T-helper 9 cell (primary cell): ENCODE measurements around the gene LYZL1.
"Not testable (repeated sequence)": the region's sequence is repeated elsewhere in the genome, so short reads cannot be mapped to it uniquely, and the experiment has no call there.

Source experiments
- DNase-seq: peaks from one replicate; pipeline ENCODE4 v3.0.0-alpha.2; 2020

Gene LYZL1

GRCh38 chr10:29337526-29337925, 48.7 kb downstream of the LYZL1 start:
- not testable (repeated sequence) for DNase-seq

DNA sequence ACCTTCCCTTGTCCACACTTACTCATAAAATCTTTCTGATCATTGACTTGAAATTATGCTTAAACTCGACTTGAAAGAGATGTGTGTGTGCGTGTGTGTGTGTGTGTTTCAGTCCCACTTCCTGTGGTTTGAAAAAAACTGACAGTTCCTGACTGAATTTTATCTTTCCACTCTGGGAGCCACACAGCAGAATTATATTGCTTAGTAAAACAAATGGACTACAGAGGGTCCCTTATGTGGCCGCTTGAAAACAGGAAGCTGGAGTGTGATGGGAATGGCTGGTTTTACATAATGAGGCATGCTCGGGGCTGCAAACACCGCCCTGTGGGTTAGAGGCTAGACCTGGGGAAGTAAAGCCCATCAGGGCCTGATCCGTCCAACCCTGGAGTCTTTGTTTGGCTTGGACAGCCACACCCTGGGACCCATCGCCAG, 54.8 kb downstream of the LYZL1 start:
- no peak for DNase-seq

- no peak for DNase-seq
These were observed 55.4 kb downstream of the LYZL1 start for GRCh38 chr10:29344073-29344820.

DNA sequence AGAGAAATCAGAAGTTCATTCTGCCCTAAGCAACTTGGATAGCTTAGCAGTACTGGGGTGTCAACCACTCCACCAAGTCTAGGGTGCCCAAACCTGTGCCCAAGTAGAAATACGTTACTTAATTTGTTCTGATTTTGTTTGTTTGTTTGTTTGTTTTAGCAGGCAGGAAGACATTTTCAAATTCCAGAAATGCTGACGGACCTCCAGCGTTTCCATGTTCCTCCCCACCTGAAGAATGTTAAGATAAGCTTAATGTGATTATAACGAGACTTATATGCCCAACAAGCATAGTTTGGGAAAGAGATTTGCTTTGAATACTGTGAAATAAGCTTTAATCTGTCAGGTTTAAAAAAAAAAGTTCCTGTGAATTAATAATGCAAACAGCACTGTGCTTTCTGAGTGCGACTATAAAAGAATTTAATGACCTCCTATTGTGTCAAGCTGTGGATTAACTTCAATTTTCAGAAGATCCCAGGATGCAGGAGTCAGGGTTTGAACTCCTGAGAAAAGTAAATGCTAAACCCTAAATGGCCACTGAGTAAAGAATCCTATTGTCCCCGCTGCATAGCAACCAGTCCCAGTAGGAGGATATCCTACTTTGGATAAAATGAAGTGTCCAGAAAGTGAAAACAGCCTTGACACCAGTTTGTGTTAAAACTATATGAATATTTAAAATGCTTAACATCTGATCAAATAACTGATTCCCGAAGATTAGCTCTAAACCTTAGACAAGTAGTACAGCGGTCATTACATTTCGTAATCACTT, 56.5 kb downstream of the LYZL1 start:
- DNase-seq = no peak

- no peak for DNase-seq
These were observed 57.0 kb downstream of the LYZL1 start for GRCh38 chr10:29345910-29346209.

- DNase-seq = no peak
These were observed 57.6 kb downstream of the LYZL1 start for GRCh38 chr10:29346296-29347001.

GRCh38 chr10:29348836-29349235, 60.0 kb downstream of the LYZL1 start:
- DNase-seq = no peak

- DNase-seq = no peak
These were observed 64.4 kb downstream of the LYZL1 start for GRCh38 chr10:29353305-29353704.

DNA sequence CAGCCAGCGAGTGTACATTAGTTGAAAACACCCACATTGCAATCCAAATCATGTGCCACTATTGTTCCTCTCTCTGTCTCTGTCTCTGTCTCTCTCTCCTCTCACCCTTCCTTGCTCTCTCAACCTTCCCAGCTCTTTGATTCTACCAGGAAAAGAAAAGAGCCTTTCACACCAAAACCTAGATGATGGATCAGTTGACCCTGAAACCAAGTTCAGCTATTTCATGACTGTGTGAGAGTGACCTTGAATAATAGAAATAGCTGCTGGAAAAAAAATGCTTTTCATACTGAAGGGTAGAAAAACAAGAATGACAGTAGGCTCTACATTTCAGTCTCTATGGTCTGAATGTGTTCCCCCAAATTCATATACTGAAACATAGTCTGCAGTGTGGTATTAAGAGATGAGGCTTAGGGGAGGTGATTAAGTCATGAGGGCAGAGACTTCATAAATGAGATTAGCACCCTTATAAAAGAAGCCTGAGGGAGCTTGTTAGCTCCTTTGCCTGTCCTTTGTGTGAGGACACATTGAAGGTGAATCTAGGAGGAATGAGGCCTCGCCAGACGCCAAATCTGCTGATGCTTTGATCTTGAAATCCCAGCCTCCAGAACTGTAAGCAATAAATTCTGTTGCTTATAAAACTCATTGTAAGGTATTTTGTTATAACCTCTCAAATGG, 65.2 kb downstream of the LYZL1 start:
- DNase-seq = no peak

DNA sequence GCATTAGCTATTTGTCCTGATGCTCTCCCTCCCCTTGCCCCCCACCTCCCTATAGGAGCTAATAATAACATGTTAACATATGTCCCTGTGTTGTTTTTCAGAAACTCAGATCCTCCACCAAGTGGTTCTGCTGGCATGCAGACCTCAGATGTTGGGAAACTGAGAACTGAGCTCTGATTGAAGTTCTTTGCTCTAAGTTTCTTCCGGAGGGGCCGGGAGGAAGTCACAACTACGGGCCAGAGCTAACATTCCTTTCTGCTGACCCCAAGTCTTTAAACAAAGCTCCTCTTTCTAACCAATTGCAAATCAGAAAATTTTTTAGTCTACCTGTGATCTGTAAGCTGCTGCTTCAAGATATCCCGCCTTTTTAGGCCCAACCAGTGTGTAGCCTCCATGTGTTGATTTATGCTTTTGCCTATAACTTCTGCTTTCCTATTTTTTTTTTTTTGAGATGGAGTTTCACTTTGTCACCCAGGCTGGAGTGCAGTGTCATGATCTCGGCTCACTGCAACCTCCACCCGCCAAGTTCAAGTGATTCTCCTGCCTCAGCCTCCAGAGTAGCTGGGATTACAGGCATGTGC, 66.6 kb downstream of the LYZL1 start:
- no peak for DNase-seq

DNA sequence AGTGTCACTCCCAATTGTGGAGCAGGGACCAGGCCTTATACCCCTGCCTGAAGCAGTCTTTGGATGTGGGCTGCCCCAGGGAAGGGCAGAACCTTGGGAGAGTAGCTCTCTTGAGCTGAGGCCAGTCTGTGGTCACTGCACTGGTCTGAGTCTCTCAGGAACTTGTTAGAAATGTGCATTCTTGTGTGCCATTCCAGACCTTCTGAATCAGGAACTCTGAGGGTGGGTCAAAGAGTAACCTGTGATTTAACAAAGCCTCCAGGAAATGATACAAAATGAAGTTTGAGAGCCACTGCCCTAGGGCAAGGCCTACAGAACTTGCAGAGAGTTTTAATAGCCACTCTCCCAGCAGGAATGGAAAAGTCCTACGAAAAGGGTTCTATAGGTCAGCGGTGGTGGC, 68.1 kb downstream of the LYZL1 start:
- no peak for DNase-seq

DNA sequence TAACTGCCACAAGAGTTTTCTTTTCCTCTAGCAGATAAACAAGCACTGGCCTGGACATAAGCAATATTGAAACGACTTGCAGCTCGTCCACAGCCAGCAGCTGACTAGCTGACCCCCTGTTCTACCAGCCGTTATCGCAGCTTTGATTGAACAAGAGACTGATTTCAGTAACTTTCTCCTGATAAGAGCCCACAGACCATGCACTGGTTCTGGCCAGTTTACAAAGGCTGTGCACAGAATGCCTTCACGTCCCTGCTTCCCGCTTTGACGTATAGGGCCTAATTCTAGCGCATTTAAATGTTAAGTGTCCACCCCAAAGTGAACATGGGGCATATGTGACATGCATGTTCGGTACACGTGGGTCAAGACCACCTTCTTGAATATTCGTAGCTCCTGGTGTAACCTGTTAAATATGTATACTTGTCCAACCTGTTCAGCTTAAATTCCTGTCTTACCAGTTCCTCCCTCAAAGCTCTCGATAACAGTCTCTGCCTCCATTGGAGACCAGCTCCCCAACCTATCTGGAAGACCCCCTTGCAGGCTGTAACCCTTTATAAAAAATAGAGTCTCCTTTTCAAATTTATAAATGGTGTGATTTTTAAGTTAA, 69.2 kb downstream of the LYZL1 start:
- no peak for DNase-seq

GRCh38 chr10:29360215-29360853, 71.5 kb downstream of the LYZL1 start:
- not testable (repeated sequence) for DNase-seq
